Gastroesophageal sphincter (tissue), 3 donors: ENCODE measurements around the gene RHBDD1.

ENCODE experiments used
- EP300 ChIP-seq: sonication (generic); formaldehyde crosslinking; IDR thresholded peaks from one replicate; pipeline ENCODE4 v1.6.1; 2017; ENCODE audit warnings: antibody characterized with exemption, mild to moderate bottlenecking
- POLR2A ChIP-seq, 2 donors: fragments of 450-650 bp; IDR thresholded peaks; one replicate each; pipeline ENCODE4 v1.6.1; 2017; ENCODE audit warnings: antibody characterized with exemption in 2 of 2, mild to moderate bottlenecking in 2 of 2, moderate library complexity in 1 of 2
- POLR2AphosphoS5 ChIP-seq: sonication (generic); formaldehyde crosslinking; IDR thresholded peaks from one replicate; pipeline ENCODE4 v1.6.1; 2017; ENCODE audit warnings: antibody characterized with exemption
- TF ChIP-seq, protein P1 (sequence below), 4 experiments: fragments of 200-600 bp in 2 of 4; fragments of 450-650 bp in 2 of 4; sonication (generic) in 1 of 4; IDR thresholded peaks; one replicate each; pipeline ENCODE4 v1.5.1; 2017 to 2019; ENCODE audit warnings: antibody characterized with exemption in 4 of 4, mild to moderate bottlenecking in 2 of 4, moderate library complexity in 2 of 4

DNA sequence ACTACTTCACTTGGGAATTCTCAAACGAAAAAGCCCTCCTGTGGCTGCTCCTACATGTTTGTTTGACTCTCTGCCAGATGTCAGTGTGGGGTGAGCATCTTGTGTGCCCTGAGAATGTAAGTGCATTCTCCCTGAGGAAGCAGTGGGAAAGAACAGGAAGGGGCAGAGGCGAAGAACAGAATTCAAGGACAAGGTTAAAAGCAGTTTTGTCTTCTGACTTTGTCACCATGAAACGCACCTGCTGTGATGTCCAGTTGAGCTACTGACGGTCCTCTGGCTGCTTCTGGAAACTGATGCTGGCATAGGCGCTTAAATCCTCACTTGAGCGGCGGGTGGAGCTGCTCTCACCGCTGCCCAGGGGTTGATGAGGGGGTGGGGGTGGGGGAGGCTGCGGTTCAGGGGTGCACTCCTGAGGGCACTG, 41.1 kb upstream of the RHBDD1 start:
- TF ChIP-seq, protein P1, sequence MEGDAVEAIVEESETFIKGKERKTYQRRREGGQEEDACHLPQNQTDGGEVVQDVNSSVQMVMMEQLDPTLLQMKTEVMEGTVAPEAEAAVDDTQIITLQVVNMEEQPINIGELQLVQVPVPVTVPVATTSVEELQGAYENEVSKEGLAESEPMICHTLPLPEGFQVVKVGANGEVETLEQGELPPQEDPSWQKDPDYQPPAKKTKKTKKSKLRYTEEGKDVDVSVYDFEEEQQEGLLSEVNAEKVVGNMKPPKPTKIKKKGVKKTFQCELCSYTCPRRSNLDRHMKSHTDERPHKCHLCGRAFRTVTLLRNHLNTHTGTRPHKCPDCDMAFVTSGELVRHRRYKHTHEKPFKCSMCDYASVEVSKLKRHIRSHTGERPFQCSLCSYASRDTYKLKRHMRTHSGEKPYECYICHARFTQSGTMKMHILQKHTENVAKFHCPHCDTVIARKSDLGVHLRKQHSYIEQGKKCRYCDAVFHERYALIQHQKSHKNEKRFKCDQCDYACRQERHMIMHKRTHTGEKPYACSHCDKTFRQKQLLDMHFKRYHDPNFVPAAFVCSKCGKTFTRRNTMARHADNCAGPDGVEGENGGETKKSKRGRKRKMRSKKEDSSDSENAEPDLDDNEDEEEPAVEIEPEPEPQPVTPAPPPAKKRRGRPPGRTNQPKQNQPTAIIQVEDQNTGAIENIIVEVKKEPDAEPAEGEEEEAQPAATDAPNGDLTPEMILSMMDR (IDR thresholded peaks at IDR 0.05) = peak in 1 of 4 experiments; percentile 26
- TF ChIP-seq POLR2AphosphoS5 (peak; percentile 43), EP300 (no peak), POLR2A (IDR thresholded peaks at IDR 0.05) (no peak)
